Activated CD8-positive, alpha-beta memory T cell treated with anti-CD3 and anti-CD28 coated beads for 24 hours (primary cell): ENCODE data around the gene BAG5.
"Not testable (repeated sequence)": the region's sequence is repeated elsewhere in the genome, so short reads cannot be mapped to it uniquely, and the experiment has no call there.

Source experiments
- DNase-seq: peaks from one replicate; pipeline ENCODE4 v3.0.0-alpha.2; 2020

BAG5 gene, protein sequence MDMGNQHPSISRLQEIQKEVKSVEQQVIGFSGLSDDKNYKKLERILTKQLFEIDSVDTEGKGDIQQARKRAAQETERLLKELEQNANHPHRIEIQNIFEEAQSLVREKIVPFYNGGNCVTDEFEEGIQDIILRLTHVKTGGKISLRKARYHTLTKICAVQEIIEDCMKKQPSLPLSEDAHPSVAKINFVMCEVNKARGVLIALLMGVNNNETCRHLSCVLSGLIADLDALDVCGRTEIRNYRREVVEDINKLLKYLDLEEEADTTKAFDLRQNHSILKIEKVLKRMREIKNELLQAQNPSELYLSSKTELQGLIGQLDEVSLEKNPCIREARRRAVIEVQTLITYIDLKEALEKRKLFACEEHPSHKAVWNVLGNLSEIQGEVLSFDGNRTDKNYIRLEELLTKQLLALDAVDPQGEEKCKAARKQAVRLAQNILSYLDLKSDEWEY

DNA sequence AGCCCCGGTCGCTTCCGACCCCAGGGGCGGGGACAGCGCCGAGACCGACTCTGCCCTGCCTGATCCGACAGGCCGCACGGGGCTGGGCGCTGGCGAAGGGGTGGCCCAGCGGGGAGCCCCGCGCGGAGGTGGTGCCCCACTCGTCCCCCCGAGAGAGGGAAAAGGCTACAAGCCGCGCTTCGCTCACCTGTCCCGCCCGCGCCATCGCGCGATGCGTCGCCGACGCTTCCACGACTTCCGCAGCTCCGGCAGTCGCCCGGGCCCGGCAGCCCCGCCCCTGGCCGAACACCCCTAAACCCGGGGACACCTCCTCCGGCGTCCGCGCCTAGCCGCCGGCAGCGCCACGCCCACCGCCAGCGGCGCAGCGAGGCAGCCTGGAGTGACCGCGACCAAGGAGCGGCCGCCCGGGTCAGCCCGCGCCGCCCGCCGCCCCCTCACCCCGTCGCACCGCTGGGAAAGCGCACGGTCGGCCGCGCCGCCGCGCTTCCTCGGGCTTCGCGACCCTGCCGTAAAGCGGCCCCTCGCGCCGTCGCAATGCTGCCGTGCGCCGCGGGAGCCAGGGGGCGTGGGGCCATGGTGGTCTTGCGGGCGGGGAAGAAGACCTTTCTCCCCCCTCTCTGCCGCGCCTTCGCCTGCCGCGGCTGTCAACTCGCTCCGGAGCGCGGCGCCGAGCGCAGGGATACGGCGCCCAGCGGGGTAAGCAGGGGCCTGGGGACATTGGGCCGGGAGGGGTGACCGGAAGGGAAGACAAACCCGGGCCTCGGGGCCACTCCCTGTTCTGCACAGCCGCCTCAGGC, at the start of gene BAG5, which contains the start of gene COA8:
TSS of gene BAG5 (minus strand) at position 229 of the 797 bp plus-strand sequence. CDS start 1,493 bp downstream, outside the sequence.
TSS of gene COA8 (plus strand) at position 532 of the 797 bp plus-strand sequence. CDS start at position 574, 42 bp downstream.
- DNase-seq, result peak; percentile 95

DNA sequence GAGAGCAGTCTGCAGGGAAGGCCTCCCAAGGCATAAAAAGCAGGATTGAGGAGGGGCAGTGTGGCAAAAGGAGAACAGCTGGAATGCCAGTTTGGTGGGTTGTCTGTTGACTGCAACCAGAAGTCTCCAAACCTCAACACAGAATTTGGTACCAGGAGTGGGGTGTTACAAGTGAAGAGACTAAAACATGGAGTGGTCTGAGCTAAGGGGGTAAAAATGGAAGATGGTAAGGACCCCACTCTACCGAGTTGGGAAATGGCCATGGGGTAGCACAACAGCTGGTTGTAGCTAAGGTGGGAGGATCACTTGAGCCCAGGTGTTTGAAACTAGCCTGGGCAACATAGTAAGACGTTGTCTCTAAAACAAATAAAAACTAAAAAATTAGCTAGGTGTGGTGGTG, 48.8 kb upstream of the BAG5 start:
- no peak for DNase-seq

DNA sequence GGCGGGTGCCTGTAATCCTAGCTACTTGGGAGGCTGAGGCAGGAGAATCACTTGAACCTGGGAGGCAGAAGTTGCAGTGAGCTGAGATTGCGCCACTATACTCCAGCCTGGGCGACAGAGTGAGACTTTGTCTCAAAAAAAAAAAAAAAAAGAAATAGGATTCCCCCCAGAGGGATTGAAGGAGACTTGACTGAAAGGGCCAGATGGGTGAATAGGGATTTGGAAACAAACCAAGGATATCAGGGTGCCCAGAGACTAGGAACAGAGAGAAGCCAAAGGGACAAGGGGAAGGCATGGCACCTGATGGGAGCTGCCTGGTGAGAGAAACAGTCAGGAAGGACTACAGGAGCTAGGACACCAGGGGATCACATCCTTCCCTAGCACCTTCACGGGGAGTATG, 46.6 kb upstream of the BAG5 start:
- not testable (repeated sequence) for DNase-seq

DNA sequence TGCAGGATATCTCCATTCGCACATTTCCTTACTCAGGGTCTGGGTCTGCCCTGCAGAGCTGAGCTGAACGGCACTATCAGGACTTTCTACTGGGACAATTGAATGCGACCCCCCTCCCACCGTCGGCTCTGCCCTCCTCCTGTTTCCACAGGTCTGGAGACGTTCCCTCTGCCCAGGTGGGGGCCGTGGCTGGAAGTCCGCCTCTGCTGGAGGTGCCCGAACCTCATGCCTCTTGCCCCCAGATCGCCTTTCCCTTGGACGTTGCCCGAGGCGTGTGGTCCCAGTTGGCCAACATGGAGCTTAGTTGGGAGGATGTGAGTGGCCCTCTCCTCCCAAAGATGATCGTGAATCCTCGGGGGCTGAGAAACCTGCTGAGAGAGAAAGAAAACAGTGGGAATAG, 45.4 kb upstream of the BAG5 start:
- DNase-seq, result no peak

DNA sequence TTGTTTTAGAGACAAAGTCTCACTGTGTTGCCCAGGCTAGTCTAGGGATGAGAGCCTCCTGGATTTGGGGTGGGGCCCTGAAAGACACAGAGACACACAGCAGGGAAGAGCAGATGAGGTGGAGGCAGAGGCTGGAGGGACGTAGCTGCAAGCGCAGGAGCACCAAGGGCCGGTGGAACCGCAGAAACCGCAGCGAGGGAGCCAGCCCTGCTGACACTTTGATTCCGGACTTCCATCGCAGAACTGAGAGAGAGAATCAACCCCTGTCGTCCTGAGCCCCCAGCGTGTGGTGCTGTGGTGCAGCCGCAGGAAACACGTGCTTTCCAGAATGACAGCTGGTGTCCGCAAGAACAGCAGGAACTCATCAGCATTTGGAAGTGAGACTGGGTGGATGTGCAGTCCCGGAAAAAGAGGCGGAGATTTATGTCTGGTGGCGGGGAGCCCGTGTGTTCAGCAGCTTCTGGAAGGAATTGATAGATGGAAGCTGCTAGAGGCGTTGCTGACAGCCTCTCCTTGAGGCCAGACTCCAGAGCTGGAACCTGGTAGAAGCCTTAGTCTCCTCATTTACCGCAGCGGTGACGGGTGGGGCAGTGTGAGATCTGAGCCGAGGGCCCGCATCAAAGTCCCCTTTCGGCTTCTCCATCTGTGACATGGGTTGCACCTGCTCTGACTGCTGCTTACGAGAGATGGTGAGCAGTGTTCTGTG, 44.7 kb upstream of the BAG5 start:
- DNase-seq, result peak; percentile 76

DNA sequence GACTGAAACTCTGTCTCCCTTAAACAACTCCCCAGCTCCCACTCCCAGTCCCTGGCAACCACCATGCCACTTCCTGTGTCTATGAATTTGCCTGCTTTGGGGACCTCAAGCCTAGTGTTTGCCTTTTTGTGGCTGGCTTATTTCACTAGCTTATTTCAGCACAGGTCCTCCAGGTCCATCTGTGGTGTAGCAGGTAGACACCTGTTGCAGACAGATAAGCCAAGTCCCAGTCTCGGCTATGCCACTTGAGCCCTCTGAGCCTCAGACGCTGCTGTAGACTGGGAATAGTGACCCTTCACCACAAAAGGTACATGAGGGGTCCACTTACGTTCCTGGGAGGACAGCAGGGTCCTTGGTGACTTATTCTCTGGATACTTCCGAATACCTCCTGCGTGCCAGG, 42.2 kb upstream of the BAG5 start:
- DNase-seq, result no peak

DNA sequence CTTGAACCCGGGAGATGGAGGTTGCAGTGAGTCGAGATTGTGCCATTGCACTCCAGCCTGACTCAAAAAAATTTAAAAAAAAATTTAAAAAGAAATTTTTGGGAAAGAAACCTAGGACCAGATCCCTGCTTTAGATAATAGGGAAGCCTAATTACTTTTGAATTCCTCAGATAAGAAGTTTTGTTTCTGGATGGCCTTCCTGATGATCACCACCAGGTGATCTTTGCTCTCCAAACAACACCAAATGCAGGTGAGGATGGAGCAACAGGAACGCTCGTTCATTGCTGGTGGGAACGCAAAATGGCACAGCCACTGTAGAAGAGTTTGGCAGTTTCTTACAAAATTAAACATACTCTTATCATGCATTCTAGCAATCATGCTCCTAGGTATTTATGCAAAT, 38.0 kb upstream of the BAG5 start:
- no peak for DNase-seq

DNA sequence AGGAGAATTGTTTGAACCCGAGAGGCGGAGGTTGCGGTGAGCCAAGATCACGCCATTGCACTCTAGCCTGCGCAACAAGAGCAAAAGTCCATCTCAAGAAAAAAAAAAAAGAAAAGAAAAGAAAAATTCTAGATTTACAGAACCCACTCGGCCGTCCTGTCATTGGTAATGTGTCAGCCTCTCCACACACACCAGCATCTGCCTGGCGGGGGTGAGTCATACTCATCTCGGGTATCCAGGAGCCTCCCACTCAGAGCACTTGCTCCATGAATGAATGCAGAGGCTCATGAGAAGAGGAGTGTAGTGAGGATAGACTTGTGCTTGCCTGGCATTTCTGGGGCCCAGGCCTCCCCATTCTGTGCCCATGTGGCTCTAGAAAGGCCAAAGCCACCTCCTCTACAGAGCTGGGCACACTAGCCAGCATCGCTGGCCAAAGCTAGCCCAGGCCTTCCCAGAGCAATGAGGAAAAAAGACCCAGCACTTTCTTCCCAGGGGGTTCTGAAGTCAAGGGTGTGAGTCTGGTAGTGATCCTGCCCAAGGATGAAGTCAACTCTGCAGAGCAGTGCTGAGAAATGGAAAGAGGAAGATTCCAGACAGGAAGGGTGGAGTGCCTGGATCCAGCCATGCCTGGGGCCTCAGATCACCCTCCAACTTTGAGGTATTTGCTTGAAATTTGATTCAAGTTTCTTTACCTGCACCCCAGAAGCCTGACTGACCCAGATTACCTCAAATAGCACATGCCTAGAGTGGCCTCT, 35.3 kb upstream of the BAG5 start:
- no peak for DNase-seq

DNA sequence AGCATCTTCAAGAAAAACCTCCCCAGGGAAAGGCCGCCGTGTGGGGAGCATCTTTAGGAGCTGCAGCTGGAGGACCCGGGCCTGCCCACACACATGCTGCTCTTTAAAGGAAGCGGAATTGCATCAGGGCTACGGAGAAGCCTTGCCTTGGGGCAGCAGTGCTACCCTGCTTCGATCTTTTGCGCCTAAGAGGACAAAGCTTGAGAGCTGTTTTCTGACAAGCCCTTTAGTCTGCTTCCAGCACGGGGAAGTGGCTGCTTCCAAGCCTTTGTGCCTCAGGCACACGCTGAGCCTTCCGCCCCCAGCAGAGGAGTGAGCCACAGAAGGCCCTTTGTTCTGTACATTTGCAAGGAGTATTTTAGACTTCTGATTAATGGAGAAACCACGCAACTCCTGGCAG, 31.8 kb upstream of the BAG5 start:
- no peak for DNase-seq

DNA sequence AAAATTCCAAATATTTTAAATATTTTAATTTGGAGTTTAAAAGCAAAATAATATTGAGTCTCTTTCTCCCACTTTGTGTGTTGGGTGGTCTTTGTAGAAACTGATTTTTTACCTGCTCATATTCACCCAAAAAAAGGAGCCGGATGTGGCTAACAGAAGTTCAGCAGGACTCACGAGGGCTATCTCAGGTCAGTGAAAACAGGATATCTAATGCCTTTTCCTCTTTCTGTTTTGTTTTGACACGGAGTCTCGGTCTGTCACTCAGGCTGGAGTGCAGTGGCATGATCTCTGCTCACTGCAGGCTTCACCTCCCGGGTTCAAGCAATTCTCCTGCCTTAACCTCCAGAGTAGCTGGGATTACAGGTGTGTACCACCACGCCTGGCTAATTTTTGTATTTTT, 31.1 kb upstream of the BAG5 start:
- DNase-seq, result no peak

DNA sequence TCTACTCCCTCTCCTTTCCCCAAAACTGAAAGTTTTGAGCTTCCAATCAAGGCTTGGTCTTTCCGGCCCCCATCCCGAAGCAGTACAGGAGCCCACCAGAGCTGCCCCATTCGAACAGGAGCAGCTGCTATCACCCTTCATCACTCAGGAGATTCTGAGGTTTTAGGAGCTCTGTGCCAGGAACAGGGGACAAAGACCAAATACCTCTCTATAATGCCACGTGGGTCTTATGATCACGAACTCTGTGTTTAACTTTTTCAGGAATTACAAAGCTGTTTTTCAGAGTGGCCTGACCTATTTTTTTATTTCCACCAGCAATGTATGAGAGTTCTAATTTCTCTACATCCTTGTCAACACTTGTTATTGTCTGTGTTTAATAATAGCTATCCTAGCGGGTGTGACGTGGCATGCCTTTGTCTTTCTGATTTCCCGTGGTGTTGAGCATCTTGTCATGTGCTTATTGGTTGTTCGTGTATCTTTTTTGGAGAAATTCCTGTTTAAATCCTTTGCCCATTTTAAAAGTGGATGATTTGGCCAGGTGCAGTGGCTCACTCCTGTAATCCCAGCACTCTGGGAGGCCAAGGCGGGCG, 22.0 kb upstream of the BAG5 start:
- no peak for DNase-seq

DNA sequence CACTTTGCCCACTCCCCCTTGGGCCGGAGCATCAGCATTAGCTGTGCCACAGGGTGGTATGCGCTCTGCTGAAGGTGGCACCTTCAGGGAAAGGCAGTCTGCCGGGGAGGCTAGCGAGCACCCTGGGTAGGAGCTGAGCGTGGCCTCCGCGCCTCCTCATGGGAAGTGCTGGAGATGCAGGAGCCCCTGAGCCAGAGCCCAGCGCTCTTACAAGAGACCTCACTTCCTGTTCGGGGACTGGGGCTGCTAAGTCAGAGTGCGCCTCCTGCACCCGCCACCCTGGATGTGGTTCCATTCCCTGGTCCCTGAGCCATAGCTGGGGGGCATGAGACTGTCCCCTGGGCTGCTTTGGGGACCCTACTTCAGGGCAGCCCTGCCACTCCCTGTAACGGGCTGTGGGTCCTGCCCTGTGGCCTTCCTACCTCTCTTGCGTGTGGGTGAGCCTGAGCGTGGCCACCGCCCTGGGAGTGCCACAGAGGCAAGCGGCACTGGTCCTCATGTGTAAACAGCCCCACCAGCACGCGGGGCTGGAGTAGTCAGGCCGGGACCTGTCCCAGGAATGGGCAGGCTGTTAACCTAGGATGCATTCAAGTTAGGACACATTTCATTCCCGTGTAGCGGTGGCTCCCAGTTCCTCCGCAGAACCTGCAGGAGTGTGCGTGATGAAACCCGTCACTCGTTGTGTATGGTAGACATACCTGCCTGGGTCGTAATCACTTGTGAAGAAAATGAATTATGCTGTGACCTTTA, 19.7 kb upstream of the BAG5 start:
- no peak for DNase-seq

DNA sequence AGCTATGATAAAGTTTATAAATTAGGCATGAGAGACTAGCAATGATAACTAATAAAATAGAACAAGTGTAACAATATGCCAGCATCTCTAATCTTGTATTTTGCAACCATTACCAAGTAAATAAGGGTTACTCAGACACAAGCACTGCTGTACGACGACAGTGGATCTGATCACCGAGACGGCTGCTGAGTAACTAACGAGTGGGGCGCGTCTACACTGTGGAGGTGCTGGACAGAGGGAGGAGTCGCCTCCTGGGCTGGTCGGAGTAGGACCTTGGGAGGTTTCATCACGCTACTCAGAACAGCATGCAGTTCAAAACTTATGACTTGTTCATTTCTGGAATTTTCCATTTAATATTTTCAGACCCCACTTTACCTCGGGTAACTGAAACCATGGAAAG, 18.7 kb upstream of the BAG5 start:
- DNase-seq, result no peak

DNA sequence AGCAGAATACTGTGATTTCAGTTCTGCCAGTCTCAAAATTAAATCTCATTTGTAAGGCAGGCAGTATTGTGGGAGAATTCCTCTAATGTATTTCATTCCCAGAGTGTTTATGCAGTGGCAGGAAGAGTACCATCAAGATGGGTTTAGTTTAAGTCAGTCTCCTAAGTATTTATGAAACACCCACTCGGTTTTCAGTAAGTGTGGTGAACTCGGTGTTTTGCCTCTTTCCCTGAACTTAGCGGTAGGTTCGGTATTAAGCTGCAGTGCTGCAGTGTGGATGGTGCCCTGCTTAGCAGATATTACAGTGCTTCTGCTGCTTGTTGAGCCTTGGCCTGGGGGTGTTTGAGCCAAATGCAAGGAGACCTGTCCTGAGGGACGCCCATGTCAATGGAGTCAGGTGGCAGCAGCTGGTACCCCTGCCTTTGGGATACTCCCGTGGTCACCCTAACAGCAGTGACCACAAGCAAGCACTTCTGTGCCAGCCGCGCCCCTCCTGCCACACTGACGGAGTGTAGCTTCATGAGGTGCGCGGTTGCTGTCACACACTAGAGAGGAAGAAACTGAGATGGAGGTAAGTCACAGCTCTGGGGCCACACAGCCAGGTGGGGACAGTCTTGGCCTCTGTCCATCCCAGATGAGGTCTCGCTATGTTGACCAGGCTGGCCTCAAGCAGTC, 16.1 kb upstream of the BAG5 start:
- DNase-seq, result no peak

DNA sequence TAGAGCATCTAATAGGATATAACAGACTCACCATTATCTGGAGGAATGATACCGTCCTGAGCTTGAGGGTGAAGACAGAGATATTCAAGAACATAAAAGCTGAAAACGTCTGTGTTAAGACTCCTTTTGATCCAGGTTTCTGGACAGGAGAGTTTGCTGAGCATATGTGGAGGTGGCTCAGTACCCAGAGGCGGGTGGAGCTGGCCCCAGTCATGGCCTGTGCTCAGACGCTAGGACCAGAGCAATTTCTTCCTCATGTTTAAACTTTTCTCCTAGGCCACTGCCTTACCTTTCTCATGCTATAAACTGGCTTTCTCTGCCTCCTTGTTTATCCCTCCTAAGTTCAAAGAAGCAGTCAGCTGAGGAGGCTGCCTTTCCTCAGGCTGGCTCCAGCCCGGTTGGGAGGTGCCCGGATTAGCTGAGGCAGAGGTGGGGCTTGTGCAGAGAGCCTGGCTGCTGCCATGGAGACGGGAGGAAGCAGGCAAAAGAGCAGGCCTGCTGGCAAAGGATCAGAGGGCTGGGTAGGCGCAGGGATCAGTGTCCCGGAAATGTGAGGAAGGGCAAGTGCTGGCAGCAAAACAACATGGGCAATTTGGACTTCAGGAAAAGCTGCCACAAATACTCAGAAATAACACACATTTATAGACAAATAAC, 14.0 kb upstream of the BAG5 start:
- no peak for DNase-seq

DNA sequence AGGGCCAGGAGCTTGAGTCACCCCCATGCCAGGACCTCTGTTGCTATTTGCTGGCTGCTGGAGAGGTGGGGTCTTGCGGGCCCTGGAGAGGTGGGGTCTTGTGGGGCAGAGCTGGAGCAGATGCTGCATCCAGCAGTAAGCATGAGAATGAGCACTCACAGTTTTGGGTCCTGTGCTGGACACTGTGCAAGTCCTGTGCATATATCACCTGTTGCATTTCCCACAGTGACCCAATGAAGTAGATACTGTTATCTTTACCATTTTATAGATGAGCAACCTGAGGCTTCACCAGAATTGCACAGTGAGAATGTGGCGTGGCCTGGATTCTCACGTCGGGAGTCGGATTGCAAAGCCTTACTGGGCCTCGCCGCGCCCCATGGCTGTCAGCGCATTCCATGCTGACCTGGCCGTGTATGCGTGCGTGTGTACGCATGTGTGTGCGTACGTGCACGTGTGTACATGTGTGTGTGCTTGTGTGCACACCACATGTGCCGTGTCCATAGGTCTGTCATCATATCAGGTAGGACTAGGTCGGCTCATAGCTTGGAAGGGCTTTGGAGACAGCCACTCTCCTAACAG, 12.3 kb upstream of the BAG5 start:
- DNase-seq, result no peak

DNA sequence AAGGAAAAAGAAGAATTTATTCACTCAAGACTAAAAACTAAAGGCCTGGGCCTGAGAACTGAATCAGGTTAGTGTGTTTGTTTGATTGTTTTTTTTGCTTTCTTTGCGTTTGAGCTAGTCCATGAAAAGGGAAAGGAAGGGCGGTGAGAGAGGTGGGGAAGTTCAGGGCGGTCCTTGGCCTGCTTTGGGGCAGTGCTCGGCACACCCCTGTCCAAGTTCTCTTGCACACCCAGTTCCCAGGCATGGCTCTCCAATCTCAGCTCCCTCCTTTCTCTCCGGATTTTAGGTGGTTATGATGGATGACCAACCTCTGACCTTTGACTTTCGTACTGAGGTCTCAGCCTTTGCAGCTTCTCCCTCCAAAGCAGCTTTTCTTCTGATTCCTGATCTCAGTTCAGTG, 11.6 kb upstream of the BAG5 start:
- no peak for DNase-seq

DNA sequence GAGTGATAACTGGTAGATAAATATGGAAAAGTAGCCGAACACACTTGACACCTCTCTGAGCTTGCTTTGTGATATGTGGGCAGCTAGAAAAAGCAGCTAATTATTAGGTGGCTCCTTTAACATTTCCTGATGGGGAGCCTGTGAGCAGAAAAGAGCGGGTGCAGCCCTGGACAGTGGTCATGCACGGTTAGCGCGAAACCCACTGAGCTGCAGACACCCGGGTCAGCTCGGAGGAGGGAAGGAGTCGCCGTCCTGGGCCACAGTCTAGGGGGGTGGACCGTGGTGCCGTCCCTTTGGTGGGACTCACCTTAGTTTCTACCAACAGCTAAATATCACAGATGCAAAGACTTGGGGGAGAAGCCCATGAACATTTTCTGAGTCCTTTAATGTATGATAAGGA, 7.0 kb upstream of the BAG5 start:
- DNase-seq, result no peak

DNA sequence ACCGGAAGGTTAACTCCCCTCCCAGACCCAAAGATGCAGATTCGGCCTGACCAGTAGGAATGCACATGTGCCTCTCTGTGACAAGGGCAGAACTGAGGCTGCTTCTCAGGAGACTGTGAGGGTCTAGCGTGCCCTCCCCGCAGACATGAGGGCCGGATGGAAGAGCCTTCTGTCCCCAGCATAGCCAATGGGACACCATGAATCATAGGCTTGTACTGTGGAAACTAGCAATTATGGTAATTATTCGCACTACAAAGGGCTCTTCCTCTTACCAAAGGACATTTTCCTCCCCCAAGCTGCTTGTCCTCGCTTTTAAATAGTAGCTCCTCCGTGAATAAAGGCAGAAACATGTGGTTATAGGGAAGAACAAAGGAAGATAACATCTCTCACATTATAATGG, 6.5 kb upstream of the BAG5 start:
- no peak for DNase-seq
